SK-N-SH (cell line): Measurements from ENCODE around the gene DMRT3. TPM values are rescaled to one million over a fixed set of nuclear protein-coding genes. Genes with fewer than 3 reads are reported as not detected.

Experiments used
- CTCF ChIA-PET: fragments of 300-600, 350-600 bp; formaldehyde crosslinking; extraction: SDS; loops from one replicate; lab custom pipeline; 2021; lab: Yijun Ruan, JAX
- POLR2A ChIA-PET: fragments of 350-600 bp; sonication (Branson Sonifier 250); formaldehyde crosslinking; extraction: SDS; loops from one replicate; lab custom pipeline; 2020; ENCODE audit warnings: antibody characterized with exemption, inconsistent platforms; lab: Yijun Ruan, JAX
- DNase-seq: peaks from one replicate; pipeline ENCODE4 v3.0.0; 2012
- H2AFZ ChIP-seq: fragments of 200-600 bp; sonication (generic); 2 replicates; pipeline ENCODE4 v1.8.1; 2016; ENCODE audit warnings: antibody characterized with exemption, mild to moderate bottlenecking, low read depth
- H3F3A ChIP-seq: fragments of 200-600 bp; sonication (generic); replicated peaks from 2 replicates; pipeline ENCODE3; 2016; ENCODE audit warnings: antibody characterized with exemption, mild to moderate bottlenecking; ENCODE audit not compliant: insufficient read depth
- H3K27ac ChIP-seq, 2 experiments: fragments of 200-500 bp in 1 of 2; fragments of 200-600 bp in 1 of 2; sonication (Bioruptor generic) in 1 of 2; sonication (generic), shearing (Covaris generic) in 1 of 2; 2 replicates each; pipeline versions ENCODE4 v1.5.1 to v1.6.1; 2014 to 2016; ENCODE audit warnings: low read depth in 2 of 2, inconsistent platforms in 1 of 2, low read length in 1 of 2, mild to moderate bottlenecking in 1 of 2, mixed read lengths in 1 of 2
- H3K27me3 ChIP-seq: fragments of 200-600 bp; sonication (generic), shearing (Covaris generic); 2 replicates; pipeline ENCODE4 v1.6.1; 2016; ENCODE audit warnings: mixed run types; ENCODE audit not compliant: insufficient read depth
- H3K36me3 ChIP-seq, 2 experiments: fragments of 200-500 bp in 1 of 2; fragments of 200-600 bp in 1 of 2; sonication (Bioruptor generic) in 1 of 2; sonication (generic) in 1 of 2; replicated peaks in 1 of 2; 2 replicates each; pipeline versions ENCODE3 to v1.5.1; 2014 to 2016; ENCODE audit warnings: low read length in 1 of 2, mild to moderate bottlenecking in 1 of 2; ENCODE audit not compliant: insufficient read depth in 2 of 2, control insufficient read depth in 1 of 2
- H3K4me1 ChIP-seq, 2 experiments: fragments of 200-500 bp in 1 of 2; fragments of 200-600 bp in 1 of 2; sonication (Bioruptor generic) in 1 of 2; sonication (generic), shearing (Covaris generic) in 1 of 2; 2 replicates each; pipeline versions ENCODE4 v1.5.1 to v1.6.1; 2014 to 2016; ENCODE audit warnings: low read depth in 1 of 2, low read length in 1 of 2, mixed run types in 1 of 2; ENCODE audit not compliant: insufficient read depth in 2 of 2, control insufficient read depth in 1 of 2
- H3K4me2 ChIP-seq: fragments of 200-600 bp; sonication (generic), shearing (Covaris generic); 2 replicates; pipeline ENCODE4 v1.6.1; 2017; ENCODE audit warnings: mixed run types
- H3K4me3 ChIP-seq, 2 experiments: fragments of 200-500 bp in 1 of 2; fragments of 200-600 bp in 1 of 2; sonication (Bioruptor generic) in 1 of 2; sonication (generic), shearing (Covaris generic) in 1 of 2; 2 replicates each; pipeline versions ENCODE4 v1.5.1 to v1.8.1; 2014 to 2016; ENCODE audit warnings: low read depth in 2 of 2, inconsistent platforms in 1 of 2, low read length in 1 of 2, mild to moderate bottlenecking in 1 of 2, mixed read lengths in 1 of 2, moderate library complexity in 1 of 2
- H3K79me2 ChIP-seq: fragments of 200-600 bp; sonication (generic); 2 replicates; pipeline ENCODE4 v1.8.1; 2017; ENCODE audit warnings: mild to moderate bottlenecking; ENCODE audit not compliant: insufficient read depth
- H3K9ac ChIP-seq: fragments of 200-600 bp; sonication (generic); 2 replicates; pipeline ENCODE4 v1.6.1; 2017; ENCODE audit warnings: mixed run types
- H3K9me2 ChIP-seq: fragments of 200-600 bp; sonication (generic); 2 replicates; pipeline ENCODE4 v1.6.1; 2017; ENCODE audit warnings: mixed run types
- H3K9me3 ChIP-seq: fragments of 200-600 bp; sonication (generic); 2 replicates; pipeline ENCODE4 v1.6.1; 2017; ENCODE audit warnings: mixed run types, mild to moderate bottlenecking, moderate library complexity
- H4K20me1 ChIP-seq: fragments of 200-600 bp; sonication (generic); 2 replicates; pipeline ENCODE4 v1.6.1; 2017; ENCODE audit warnings: mild to moderate bottlenecking, mixed run types; ENCODE audit not compliant: insufficient read depth
- ELF1 ChIP-seq: IDR thresholded peaks from 2 replicates; pipeline ENCODE4 v1.4.0; 2012
- GABPA ChIP-seq: IDR thresholded peaks from 2 replicates; pipeline ENCODE4 v1.4.0; 2012; ENCODE audit warnings: low read depth, mild to moderate bottlenecking
- GATA2 ChIP-seq: sonication (generic); formaldehyde crosslinking; IDR thresholded peaks from 2 replicates; pipeline ENCODE4 v1.5.0; 2020; ENCODE audit warnings: mild to moderate bottlenecking, missing genetic modification reagents
- MEF2A ChIP-seq: IDR thresholded peaks from 2 replicates; pipeline ENCODE4 v1.4.0; 2012; ENCODE audit warnings: low read depth, borderline replicate concordance
- NFIC ChIP-seq: IDR thresholded peaks from 2 replicates; pipeline ENCODE4 v1.4.0; 2012; ENCODE audit warnings: borderline replicate concordance
- POLR2AphosphoS5 ChIP-seq: IDR thresholded peaks from 2 replicates; pipeline ENCODE4 v1.6.1; 2012; ENCODE audit warnings: low read depth, low read length
- RCOR1 ChIP-seq: fragments of 150-350 bp; IDR thresholded peaks from 2 replicates; pipeline ENCODE4 v1.6.1; 2017; ENCODE audit warnings: antibody characterized with exemption, low read length
- REST ChIP-seq: IDR thresholded peaks from 2 replicates; pipeline ENCODE4 v1.6.1; 2012; ENCODE audit warnings: mild to moderate bottlenecking, low read depth, low read length, moderate library complexity
- RXRA ChIP-seq: IDR thresholded peaks from 2 replicates; pipeline ENCODE4 v1.4.0; 2012; ENCODE audit warnings: low read depth, mild to moderate bottlenecking, borderline replicate concordance
- SIN3A ChIP-seq: IDR thresholded peaks from 2 replicates; pipeline ENCODE4 v1.6.1; 2012; ENCODE audit warnings: low read depth, mild to moderate bottlenecking, low read length, moderate library complexity, borderline replicate concordance
- SMC3 ChIP-seq: IDR thresholded peaks from 2 replicates; pipeline ENCODE4 v1.6.1; 2012; ENCODE audit warnings: low read depth, low read length, improper control_type of control experiment
- TAF1 ChIP-seq: IDR thresholded peaks from 2 replicates; pipeline ENCODE4 v1.6.1; 2012; ENCODE audit warnings: low read depth, mild to moderate bottlenecking, low read length, moderate library complexity, borderline replicate concordance
- TCF12 ChIP-seq: IDR thresholded peaks from 2 replicates; pipeline ENCODE4 v1.4.0; 2012
- WGBS: methylation state at CpG from one replicate; pipeline ENCODE4 v1.1.6; 2017; ENCODE audit warnings: low lambda C conversion rate; 5-methylcytosine and 5-hydroxymethylcytosine counted together
- polyA plus RNA-seq, 3 experiments: library from polyadenylated mRNA; depleted of rRNA; stranded (reverse); fragments of >200 nt; gene quantifications; 2 replicates each; pipeline ENCODE4 v1.2.3, GENCODE V29; 2012
- TF ChIP-seq, protein P1 (sequence below): IDR thresholded peaks from 2 replicates; pipeline ENCODE4 v1.4.0; 2012; ENCODE audit warnings: low read depth, borderline replicate concordance
- TF ChIP-seq, protein P2 (sequence below): IDR thresholded peaks from 2 replicates; pipeline ENCODE4; 2012

The DMRT3 gene
- polyA plus RNA-seq, 1 of the 3 experiments (the other 2 are of a cell fraction): not detected

DNA sequence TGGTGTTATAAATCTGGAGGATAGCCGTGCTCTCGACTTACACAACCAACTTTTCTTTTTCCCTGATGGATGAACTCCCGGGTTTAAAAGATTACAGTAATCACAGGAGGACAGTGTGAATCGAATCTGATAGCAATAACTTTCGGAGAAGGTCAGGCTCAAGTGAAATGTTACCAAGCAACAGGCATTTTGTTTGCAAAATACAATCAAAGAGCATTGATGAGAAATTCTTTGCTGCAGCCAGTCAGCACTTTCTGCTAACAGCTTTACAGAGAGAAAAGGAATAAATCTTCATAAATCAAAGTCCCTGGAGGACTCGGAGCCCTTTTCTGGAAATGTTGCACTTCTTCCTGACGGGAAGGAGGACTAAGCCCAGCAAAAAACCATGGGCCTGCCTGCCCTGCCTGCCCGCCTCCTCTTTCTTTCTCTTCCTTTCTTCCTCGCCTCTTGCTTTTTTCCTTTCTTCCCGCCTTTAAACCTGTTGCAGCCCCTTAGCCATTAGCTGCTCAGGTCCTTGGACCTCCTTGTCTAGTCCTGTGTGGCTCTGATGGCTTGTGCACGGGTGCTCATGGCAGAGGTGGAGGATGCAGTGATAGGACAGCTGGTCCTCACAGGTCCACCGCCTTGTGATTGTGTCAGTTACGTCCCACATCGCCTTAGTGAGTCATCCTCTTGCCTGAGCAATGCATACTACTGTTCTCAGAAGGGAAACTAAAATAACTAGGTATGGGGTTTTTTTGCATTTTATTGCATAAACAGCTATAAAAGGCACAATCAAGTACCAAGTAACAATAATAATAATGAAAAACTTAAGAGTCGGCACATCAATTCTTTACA lies 6.2 kb downstream of the DMRT3 start:
- Histone ChIP-seq H3K27me3 (peaks cover 55% of the 10 kb centered on the region), H3K27ac (no peak overlapping the region), H3K4me3 (no peak overlapping the region), H3K9ac (no peak overlapping the region), H3K4me1 (no peaks in the 10 kb centered on the region), H3K79me2 (no peaks in the 10 kb centered on the region), H3K9me3 (no peaks in the 10 kb centered on the region), H3K4me2 (no peak overlapping the region), H3K9me2 (no peaks in the 10 kb centered on the region), H3K36me3 (no peaks in the 10 kb centered on the region), H2AFZ (no peak overlapping the region), H4K20me1 (no peaks in the 10 kb centered on the region), H3F3A (no peaks in the 10 kb centered on the region)
- TF ChIP-seq GATA2 (CRISPR knock-in tag) (no peak), MEF2A (no peak), REST (no peak), ELF1 (no peak), TCF12 (no peak), NFIC (no peak), TAF1 (no peak), RXRA (no peak), POLR2AphosphoS5 (no peak)
- TF ChIP-seq, protein P1, sequence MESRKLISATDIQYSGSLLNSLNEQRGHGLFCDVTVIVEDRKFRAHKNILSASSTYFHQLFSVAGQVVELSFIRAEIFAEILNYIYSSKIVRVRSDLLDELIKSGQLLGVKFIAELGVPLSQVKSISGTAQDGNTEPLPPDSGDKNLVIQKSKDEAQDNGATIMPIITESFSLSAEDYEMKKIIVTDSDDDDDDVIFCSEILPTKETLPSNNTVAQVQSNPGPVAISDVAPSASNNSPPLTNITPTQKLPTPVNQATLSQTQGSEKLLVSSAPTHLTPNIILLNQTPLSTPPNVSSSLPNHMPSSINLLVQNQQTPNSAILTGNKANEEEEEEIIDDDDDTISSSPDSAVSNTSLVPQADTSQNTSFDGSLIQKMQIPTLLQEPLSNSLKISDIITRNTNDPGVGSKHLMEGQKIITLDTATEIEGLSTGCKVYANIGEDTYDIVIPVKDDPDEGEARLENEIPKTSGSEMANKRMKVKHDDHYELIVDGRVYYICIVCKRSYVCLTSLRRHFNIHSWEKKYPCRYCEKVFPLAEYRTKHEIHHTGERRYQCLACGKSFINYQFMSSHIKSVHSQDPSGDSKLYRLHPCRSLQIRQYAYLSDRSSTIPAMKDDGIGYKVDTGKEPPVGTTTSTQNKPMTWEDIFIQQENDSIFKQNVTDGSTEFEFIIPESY: no peak
- 6% methylated on average over 15 of the region's 15 CpGs for WGBS
- DNase-seq: no peak
- ChIA-PET POLR2A (no interaction called here), CTCF (interaction anchor here (1.2 to 2.1 kb wide), 2 partner anchors 22 to 27 kb away, joined by 3 to 7 read pairs; no protein-coding TSS in a partner anchor)

- Histone ChIP-seq H2AFZ (no peak overlapping the region), H3K4me1 (no peaks in the 10 kb centered on the region), H3K4me2 (no peak overlapping the region), H3K27me3 (peaks cover 24% of the 10 kb centered on the region; the same call in 1 of the 2 replicates), H3K36me3 (no peaks in the 10 kb centered on the region), H3K9me2 (no peaks in the 10 kb centered on the region), H3K9me3 (no peaks in the 10 kb centered on the region; the same call in 1 of the 2 replicates), H3F3A (peaks cover under 1% of the 10 kb centered on the region), H3K9ac (no peak overlapping the region), H3K79me2 (no peaks in the 10 kb centered on the region), H4K20me1 (no peaks in the 10 kb centered on the region), H3K4me3 (no peak overlapping the region), H3K27ac (no peak overlapping the region)
- 0% methylated on average over 4 of the region's 4 CpGs for WGBS
- DNase-seq: no peak
- ChIA-PET CTCF (no interaction called here), POLR2A (no interaction called here)
- no peak for TF ChIP-seq REST
- TF ChIP-seq GABPA: no peak
- TF ChIP-seq SMC3: no peak
- no peak for TF ChIP-seq SIN3A
- no peak for TF ChIP-seq GATA2 (CRISPR knock-in tag)
- TF ChIP-seq, protein P2, sequence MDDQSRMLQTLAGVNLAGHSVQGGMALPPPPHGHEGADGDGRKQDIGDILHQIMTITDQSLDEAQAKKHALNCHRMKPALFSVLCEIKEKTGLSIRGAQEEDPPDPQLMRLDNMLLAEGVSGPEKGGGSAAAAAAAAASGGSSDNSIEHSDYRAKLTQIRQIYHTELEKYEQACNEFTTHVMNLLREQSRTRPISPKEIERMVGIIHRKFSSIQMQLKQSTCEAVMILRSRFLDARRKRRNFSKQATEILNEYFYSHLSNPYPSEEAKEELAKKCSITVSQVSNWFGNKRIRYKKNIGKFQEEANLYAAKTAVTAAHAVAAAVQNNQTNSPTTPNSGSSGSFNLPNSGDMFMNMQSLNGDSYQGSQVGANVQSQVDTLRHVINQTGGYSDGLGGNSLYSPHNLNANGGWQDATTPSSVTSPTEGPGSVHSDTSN: no peak
- TF ChIP-seq RCOR1: no peak
- TF ChIP-seq ELF1: no peak
These were observed 17.6 kb downstream of the DMRT3 start for GRCh38 chr9:994005-994404.
